ENCODE measurements around the gene CD22.

CD22 gene

DNA sequence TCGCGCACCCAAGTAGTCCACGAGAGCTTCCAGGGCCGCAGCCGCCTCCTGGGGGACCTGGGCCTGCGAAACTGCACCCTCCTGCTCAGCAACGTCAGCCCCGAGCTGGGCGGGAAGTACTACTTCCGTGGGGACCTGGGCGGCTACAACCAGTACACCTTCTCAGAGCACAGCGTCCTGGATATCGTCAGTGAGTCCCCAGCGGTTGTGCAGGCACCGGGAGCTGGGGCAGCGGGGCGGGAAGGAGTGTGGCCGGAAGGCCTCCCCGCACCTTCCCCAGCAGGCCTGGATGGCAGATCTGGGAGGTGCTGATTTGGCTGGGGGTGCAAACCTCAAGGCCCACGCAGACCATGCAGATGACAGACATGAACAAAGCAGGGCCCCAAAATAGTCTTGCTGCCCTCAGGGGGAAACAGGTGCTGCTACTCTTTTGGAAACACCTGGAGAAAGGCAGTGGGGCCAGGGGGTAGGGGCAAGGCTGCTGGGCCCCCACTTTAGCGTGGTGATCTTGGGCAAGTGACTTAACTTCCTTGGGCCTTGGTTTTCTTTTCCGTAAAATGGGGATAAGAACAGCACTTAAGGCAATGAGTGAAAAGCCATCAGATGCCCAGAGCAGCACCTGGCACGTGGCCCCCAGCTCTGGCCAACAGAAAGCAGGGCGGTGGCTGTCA is 33.1 kb upstream of the CD22 start:
- no peak for DNase-seq (ENCODE audit: low read depth in 2 of 2)

- no peak for DNase-seq (ENCODE audit: low read depth in 2 of 2)
These were observed 32.1 kb upstream of the CD22 start for GRCh38 chr19:35296644-35297514.

- no peak for DNase-seq (ENCODE audit: low read depth in 2 of 2)
These were observed 31.5 kb upstream of the CD22 start for GRCh38 chr19:35297515-35297848.

DNA sequence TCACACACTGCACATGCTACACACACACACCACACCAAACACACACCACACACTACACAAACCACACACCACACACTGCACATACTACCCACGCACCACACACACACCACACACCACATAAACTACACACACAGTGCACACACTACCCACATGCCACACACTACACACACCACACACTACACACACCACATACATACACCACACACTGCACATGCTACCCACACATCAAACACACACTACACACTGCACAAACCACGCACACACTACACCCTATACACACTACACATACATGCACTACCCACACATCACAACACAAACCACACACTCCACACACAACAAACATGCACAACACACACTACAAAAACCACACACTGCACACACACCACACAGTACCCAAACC is 31.1 kb upstream of the CD22 start:
- DNase-seq (ENCODE audit: low read depth in 2 of 2), result no peak

DNA sequence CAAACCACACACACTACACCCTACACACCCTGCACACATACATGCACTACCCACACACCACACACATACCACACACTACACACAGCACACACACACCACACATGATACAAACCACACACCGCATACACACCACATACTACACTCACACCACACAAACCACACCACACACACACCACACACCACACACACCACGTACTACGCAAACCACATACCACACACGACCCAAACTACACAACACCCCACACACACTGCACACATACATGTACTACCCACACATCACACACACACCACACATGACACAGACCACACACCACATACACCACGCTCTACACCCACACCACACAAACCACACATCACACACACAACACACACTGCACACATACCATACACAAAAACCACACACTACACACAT is 30.4 kb upstream of the CD22 start:
- DNase-seq (ENCODE audit: low read depth in 2 of 2), result no peak

GRCh38 chr19:35299523-35300338 is 29.3 kb upstream of the CD22 start:
- no peak for DNase-seq (ENCODE audit: low read depth in 2 of 2)

DNA sequence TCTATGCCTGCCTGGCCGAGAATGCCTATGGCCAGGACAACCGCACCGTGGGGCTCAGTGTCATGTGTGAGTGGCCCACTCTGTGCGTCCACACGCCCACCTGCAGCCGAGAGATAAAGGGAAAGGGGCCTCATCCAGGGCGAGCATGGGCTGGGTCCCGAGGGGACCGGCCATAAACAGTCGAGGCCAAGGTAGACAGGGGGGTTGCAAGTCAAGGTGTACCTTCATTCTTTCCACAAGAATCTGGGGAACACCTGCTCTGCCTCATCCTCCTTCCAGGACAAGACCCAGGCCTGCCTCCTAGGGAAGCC is 28.7 kb upstream of the CD22 start:
- no peak for DNase-seq (ENCODE audit: low read depth in 2 of 2)

DNA sequence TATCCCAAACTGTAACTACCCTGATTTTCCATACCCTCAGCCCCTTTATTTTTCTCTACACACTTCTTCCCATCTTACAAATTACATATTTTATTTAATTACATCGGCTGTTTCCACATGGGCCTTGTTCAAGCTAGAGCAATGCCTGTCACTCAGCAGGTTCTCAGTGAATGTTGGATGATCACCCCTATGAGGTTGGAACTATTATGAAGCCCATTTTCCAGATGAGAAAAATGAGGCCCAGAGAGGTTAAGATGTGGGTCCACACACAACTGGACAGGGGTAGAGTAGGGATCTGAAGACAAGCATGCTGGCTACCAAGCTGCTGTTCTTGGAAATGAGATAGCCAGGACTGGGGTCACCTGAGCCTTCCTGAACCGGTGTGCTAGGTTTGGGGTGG is 27.0 kb upstream of the CD22 start:
- no peak for DNase-seq (ENCODE audit: low read depth in 2 of 2)

DNA sequence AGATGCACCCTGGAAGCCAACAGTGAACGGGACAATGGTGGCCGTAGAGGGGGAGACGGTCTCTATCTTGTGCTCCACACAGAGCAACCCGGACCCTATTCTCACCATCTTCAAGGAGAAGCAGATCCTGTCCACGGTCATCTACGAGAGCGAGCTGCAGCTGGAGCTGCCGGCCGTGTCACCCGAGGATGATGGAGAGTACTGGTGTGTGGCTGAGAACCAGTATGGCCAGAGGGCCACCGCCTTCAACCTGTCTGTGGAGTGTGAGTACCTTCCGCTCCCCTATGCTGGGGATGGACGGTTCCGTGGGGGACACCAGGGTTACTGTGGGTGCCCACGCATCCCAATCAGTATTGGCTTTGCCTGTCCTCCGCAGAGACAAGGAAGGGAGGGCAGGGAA is 26.5 kb upstream of the CD22 start:
- no peak for DNase-seq (ENCODE audit: low read depth in 2 of 2)

DNA sequence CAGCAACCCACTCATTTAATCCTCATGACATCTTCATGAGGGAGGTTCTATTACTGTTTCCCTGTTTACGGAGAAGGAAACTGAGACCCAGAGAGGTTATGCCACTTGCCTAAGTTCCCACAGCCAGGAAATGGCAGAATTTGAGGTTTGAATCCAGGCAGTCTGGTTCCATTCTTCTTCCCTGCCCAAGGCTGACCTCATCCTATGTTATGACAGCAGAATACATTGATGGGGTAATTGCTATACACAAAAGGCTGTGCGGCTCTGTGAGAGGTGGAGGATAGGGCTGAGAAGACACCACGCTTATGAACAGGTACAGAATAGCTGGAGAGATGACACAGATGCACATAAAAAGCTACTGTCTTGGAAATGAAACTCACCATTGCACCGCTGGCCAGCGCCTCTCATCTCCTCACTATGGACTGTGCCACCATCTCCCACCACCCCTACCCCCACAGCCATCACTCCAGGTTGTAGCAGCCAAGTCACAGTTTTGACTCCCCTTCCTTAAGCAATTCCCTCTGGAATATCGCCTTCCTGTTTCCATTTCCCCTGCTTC is 25.6 kb upstream of the CD22 start:
- no peak for DNase-seq (ENCODE audit: low read depth in 2 of 2)

GRCh38 chr19:35304036-35304435 is 25.0 kb upstream of the CD22 start:
- DNase-seq (ENCODE audit: low read depth in 2 of 2), result no peak

- DNase-seq (ENCODE audit: low read depth in 2 of 2), result no peak
These were observed 23.8 kb upstream of the CD22 start for GRCh38 chr19:35305181-35305580.

DNA sequence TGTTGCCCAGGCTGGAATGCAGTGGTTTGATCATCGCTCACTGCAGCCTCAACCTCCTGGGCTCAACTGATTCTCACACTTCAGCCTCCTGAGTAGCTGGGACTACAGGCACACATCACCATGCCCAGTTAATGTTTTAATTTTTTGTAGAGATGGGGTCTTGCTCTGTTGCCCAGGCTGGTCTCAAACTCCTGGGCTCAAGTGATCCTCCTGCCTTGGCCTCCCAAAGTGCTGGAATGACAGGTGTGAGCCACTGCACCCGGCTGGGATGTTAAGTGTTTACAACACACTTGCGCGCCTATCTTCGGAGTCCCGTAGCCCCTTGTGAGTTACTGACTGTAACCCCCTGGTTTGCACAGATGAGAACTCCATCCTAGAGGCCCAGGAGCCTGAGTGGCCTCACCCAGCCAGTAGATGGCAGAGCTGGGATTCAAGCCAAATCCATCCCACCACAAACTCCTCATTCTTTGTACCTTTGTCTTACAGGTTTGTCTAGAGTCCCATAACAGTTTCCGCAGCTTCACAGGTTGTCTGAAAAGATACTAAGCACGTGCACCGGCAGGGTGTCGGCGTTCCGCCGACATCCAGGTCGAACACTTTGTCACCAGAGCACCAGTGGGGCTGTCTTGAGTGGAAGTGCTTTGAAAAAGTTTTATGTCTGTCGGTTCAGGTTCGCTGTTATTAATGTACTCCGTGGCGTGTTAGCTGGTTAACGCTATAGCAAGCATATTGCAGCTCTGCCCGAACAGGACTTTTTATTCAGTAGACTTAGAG is 22.3 kb upstream of the CD22 start:
- DNase-seq (ENCODE audit: low read depth in 2 of 2), result no peak

DNA sequence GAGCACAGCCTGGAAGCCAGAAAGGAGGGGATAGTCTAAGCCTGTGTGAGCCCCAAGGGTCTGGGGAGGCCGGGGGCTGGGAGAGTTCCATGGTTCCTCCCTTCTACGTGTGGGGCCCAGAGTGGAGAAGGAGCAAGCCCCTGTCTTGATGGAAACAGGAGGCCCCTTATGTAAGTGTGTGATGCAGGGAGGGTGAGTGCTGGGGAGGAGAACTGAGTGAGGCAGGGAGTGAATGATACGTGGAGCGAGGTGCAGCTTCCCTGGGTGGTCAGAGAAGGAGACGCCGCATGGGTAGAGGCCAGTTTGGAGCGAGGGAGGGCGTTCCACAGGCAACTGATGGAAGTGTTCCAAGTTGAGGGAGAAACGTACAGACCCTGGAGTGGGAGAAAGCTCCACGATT is 21.1 kb upstream of the CD22 start:
- no peak for DNase-seq (ENCODE audit: low read depth in 2 of 2)

- DNase-seq (ENCODE audit: low read depth in 2 of 2), result no peak
These were observed 20.1 kb upstream of the CD22 start for GRCh38 chr19:35308910-35309309.

- DNase-seq (ENCODE audit: low read depth in 2 of 2), result no peak
These were observed 19.3 kb upstream of the CD22 start for GRCh38 chr19:35309481-35310279.

GRCh38 chr19:35310331-35310730 is 18.7 kb upstream of the CD22 start:
- DNase-seq (ENCODE audit: low read depth in 2 of 2), result no peak

GRCh38 chr19:35310811-35311465 is 18.0 kb upstream of the CD22 start:
- DNase-seq (ENCODE audit: low read depth in 2 of 2), result no peak

DNA sequence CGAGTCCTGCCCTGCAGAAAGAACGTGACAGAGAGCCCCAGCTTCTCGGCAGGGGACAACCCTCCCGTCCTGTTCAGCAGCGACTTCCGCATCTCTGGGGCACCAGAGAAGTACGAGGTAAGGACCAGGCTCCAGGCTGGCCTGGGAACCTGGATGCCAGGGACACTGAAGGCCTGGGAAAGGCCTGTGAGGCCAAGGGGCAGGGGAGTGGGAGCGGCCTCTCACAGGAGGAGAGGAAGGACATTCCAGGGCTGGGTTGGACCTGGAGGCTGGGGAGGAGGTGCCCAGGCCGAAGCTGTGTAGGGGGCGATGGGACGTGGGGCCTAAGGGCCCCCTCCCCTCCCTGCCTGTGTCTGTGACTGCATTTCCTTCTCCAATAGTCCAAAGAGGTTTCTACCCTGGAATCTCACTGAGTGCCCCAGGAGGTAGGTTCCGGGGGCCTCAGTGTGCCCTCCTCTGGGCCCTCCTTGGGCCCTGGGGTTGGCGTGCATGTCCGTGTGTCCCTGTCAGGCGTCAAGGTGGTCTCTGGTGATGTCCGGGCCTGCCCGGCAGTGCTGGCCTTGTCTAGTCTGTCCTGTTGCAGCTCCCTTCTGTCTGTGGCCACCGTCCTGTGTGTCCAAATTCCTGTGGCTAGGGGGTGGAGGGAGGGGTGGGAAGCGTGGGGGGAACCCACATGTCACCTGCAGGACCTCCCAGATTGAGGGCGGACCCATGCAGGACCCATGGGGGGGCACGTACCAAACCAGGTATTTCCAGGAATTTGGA is 16.9 kb upstream of the CD22 start:
- DNase-seq (ENCODE audit: low read depth in 2 of 2), result no peak

DNA sequence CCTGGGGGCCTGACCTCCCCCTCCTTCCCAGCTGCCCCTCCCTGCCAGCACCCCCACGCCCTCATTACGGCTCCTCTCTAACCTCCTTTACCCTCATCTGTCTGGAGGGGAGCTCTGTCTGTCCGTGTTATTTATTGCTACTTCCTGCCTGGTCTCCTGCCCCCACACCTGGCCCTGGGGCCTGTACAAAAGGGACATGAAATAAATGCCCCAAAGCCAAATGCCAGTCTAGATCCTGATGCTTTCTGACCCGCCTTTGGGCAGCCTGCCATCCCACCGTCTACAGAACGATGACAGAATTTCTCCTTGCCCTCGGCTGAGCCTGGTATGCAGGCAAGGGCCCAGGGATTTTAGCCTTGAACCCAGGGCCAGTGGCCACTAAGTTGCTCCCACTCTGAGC is 15.4 kb upstream of the CD22 start:
- DNase-seq (ENCODE audit: low read depth in 2 of 2), result no peak
